Progenitor cell of endocrine pancreas (in vitro differentiated cells): ENCODE measurements around the gene C12orf75. TPM values are rescaled to one million over a fixed set of nuclear protein-coding genes. Genes with fewer than 3 reads are reported as not detected.

ENCODE experiments used
- DNase-seq: peaks from one replicate; pipeline ENCODE4 v3.0.0; 2021; ENCODE audit warnings: low spot score; ENCODE audit not compliant: unreplicated experiment
- H3K27ac Mint-ChIP-seq: 2 replicates; pipeline ENCODE4 v1.8.0; 2021; ENCODE audit warnings: mild to moderate bottlenecking, moderate library complexity, mixed read lengths
- H3K27me3 Mint-ChIP-seq: 2 replicates; pipeline ENCODE4 v1.8.0; 2021; ENCODE audit warnings: mixed read lengths
- H3K36me3 Mint-ChIP-seq: 2 replicates; pipeline ENCODE4 v1.8.0; 2022; ENCODE audit warnings: mixed read lengths; ENCODE audit not compliant: insufficient read depth
- H3K4me1 Mint-ChIP-seq: 2 replicates; pipeline ENCODE4 v1.8.0; 2021; ENCODE audit warnings: low read depth, mixed read lengths
- H3K4me3 Mint-ChIP-seq: 2 replicates; pipeline ENCODE4 v1.8.0; 2021; ENCODE audit warnings: low read depth, mild to moderate bottlenecking, moderate library complexity, mixed read lengths
- H3K9me3 Mint-ChIP-seq: 2 replicates; pipeline ENCODE4 v1.8.0; 2021; ENCODE audit warnings: low read depth, mixed read lengths
- CTCF ChIP-seq: fragments of 200-600 bp; sonication (generic); IDR thresholded peaks from one replicate; pipeline ENCODE4 v1.5.0; 2021; ENCODE audit warnings: antibody characterized with exemption, mild to moderate bottlenecking; ENCODE audit not compliant: unreplicated experiment
- total RNA-seq: library from RNA; stranded (reverse); gene quantifications from 2 replicates; pipeline ENCODE4 v1.2.1, GENCODE V29; 2021

C12orf75 gene
- total RNA-seq, 1 donor from 2014 or later, result 228 TPM

GRCh38 chr12:105358789-105359188 lies 28.3 kb downstream of the C12orf75 start:
- H3K4me3 Mint-ChIP-seq, result no peak overlapping the region
- TF ChIP-seq CTCF, result no peak
- H3K36me3 Mint-ChIP-seq, result peaks cover 35% of the 10 kb centered on the region
- H3K27ac Mint-ChIP-seq, result peak overlapping the region; percentile 29
- H3K9me3 Mint-ChIP-seq, result peaks cover 2% of the 10 kb centered on the region
- no peaks in the 10 kb centered on the region for H3K27me3 Mint-ChIP-seq
- DNase-seq, result no peak
- peaks cover 26% of the 10 kb centered on the region for H3K4me1 Mint-ChIP-seq

- H3K4me3 Mint-ChIP-seq, result no peak overlapping the region
- peaks cover 30% of the 10 kb centered on the region for H3K36me3 Mint-ChIP-seq
- H3K27ac Mint-ChIP-seq, result peak overlapping the region; percentile 58
- H3K27me3 Mint-ChIP-seq, result no peaks in the 10 kb centered on the region
- DNase-seq, result no peak
- H3K4me1 Mint-ChIP-seq, result peaks cover 23% of the 10 kb centered on the region
- H3K9me3 Mint-ChIP-seq, result peaks cover 2% of the 10 kb centered on the region
- TF ChIP-seq CTCF, result no peak
These were observed 29.4 kb downstream of the C12orf75 start for GRCh38 chr12:105359856-105360255.

GRCh38 chr12:105363890-105364289 lies 33.4 kb downstream of the C12orf75 start:
- TF ChIP-seq CTCF, result no peak
- no peak overlapping the region for H3K4me3 Mint-ChIP-seq
- H3K9me3 Mint-ChIP-seq, result peaks cover 2% of the 10 kb centered on the region
- H3K27me3 Mint-ChIP-seq, result no peaks in the 10 kb centered on the region
- H3K4me1 Mint-ChIP-seq, result peaks cover 5% of the 10 kb centered on the region
- DNase-seq, result no peak
- H3K27ac Mint-ChIP-seq, result no peak overlapping the region
- H3K36me3 Mint-ChIP-seq, result peaks cover 38% of the 10 kb centered on the region

GRCh38 chr12:105365231-105365630 lies 34.7 kb downstream of the C12orf75 start:
- TF ChIP-seq CTCF, result no peak
- peaks cover 36% of the 10 kb centered on the region for H3K36me3 Mint-ChIP-seq
- H3K4me3 Mint-ChIP-seq, result no peak overlapping the region
- peak overlapping the region; percentile 44 for H3K27ac Mint-ChIP-seq
- H3K9me3 Mint-ChIP-seq, result peaks cover 2% of the 10 kb centered on the region
- no peak for DNase-seq
- peaks cover 5% of the 10 kb centered on the region for H3K4me1 Mint-ChIP-seq
- no peaks in the 10 kb centered on the region for H3K27me3 Mint-ChIP-seq

- Mint-ChIP-seq H3K36me3 (peaks cover 32% of the 10 kb centered on the region), H3K4me3 (no peak overlapping the region), H3K4me1 (peaks cover 4% of the 10 kb centered on the region), H3K27ac (peak overlapping the region; percentile 22), H3K9me3 (no peaks in the 10 kb centered on the region), H3K27me3 (no peaks in the 10 kb centered on the region)
- TF ChIP-seq CTCF, result no peak
- DNase-seq, result no peak
These were observed 37.7 kb downstream of the C12orf75 start for GRCh38 chr12:105368047-105368646.
